C4-2B (cell line): ENCODE data around the gene TCTN3.

Experiments used
- H3K27ac ChIP-seq: fragments of 450-650 bp; 2 replicates; pipeline ENCODE4 v1.5.1; 2017
- ZFX ChIP-seq: fragments of 450-650 bp; IDR thresholded peaks from 2 replicates; pipeline ENCODE4 v1.6.1; 2017
- TF ChIP-seq, protein P1 (sequence below): fragments of 450-650 bp; conservative IDR thresholded peaks from 2 replicates; pipeline ENCODE4 v1.5.1; 2017; ENCODE audit warnings: mild to moderate bottlenecking

The TCTN3 gene

DNA sequence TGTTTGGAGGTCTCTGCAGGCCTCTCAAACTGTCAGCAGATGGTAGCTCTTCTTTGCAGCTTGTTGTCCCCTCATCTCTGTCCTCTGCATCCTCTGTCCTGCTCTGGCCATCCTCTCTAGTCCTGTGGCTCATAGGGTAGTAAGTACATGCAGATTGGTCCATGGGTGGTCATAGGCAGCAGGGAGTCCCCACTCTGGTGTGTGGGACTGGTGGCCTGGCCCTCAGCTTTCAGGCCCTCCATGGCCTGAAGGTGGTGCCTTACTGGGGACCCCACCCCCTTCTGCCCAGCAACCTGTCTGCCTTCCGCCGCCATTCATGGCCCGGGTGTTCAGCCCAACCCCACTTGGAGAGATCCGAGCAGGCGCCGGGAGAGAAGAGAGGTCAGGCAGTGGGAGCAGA, 12.8 kb upstream of the TCTN3 start:
- TF ChIP-seq ZFX: no peak
- TF ChIP-seq, protein P1, sequence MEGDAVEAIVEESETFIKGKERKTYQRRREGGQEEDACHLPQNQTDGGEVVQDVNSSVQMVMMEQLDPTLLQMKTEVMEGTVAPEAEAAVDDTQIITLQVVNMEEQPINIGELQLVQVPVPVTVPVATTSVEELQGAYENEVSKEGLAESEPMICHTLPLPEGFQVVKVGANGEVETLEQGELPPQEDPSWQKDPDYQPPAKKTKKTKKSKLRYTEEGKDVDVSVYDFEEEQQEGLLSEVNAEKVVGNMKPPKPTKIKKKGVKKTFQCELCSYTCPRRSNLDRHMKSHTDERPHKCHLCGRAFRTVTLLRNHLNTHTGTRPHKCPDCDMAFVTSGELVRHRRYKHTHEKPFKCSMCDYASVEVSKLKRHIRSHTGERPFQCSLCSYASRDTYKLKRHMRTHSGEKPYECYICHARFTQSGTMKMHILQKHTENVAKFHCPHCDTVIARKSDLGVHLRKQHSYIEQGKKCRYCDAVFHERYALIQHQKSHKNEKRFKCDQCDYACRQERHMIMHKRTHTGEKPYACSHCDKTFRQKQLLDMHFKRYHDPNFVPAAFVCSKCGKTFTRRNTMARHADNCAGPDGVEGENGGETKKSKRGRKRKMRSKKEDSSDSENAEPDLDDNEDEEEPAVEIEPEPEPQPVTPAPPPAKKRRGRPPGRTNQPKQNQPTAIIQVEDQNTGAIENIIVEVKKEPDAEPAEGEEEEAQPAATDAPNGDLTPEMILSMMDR: no peak
- no peak overlapping the region for H3K27ac ChIP-seq

DNA sequence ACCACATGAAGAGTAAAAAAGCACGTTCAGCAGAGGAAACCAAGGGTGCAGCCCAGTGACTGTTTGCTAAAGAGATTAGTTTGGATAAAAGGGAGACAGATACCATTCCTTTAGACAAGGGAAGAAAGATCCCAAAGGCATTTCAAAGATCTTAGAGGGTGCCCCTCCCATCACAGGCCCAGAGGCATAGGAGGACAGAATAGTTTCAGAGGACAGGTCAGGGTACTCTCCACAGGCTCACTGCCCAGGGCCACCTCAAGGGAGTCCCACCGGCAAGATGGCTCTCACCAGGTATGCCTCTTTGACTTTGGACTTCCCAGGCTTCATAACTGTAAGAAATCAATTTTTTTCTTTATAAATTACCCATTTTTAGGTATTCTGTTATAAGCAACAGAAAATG, 4.7 kb upstream of the TCTN3 start:
- H3K27ac ChIP-seq: no peak overlapping the region
- TF ChIP-seq, protein P1: no peak
- no peak for TF ChIP-seq ZFX

DNA sequence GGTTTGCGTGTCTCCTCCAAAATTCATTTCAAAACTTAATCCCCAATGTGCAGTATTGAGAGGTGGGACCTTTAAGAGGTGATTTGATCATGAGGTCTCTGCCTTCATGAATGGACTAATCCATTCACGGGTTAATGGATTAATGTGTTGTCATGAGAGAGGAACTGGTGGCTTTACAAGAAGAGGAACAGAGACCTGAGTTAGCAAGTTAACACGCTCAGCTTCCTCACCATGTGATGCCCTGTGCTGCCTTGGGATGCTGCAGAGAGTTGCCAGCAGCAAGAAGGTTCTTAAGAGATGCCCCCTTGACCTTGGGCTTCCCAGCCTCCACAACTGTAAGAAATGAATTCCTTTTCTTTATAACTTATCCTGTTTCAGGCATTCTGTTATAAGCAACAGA, 3.7 kb upstream of the TCTN3 start:
- TF ChIP-seq, protein P1: no peak
- TF ChIP-seq ZFX: no peak
- no peak overlapping the region for H3K27ac ChIP-seq

DNA sequence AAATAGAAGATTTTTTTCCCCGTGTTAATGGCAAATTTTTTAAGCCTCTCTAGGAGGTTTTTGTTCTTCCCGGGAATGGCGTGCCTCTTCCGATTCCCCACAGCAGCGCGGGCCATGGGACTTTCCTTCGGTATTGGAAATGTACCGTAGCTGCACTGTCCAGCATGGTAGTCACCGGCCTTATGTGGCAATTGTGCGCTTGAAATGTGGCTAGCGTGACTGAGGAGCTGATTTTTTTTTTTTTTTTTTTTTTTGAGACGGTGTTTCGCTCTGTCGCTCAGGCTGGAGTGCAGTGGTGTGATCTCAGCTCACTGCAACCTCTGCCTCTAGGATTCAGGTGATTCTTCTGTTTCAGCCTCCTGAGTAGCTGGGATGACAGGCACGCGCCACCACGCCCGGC, 938 bp upstream of the TCTN3 start:
- TF ChIP-seq, protein P1: no peak
- TF ChIP-seq ZFX: no peak

DNA sequence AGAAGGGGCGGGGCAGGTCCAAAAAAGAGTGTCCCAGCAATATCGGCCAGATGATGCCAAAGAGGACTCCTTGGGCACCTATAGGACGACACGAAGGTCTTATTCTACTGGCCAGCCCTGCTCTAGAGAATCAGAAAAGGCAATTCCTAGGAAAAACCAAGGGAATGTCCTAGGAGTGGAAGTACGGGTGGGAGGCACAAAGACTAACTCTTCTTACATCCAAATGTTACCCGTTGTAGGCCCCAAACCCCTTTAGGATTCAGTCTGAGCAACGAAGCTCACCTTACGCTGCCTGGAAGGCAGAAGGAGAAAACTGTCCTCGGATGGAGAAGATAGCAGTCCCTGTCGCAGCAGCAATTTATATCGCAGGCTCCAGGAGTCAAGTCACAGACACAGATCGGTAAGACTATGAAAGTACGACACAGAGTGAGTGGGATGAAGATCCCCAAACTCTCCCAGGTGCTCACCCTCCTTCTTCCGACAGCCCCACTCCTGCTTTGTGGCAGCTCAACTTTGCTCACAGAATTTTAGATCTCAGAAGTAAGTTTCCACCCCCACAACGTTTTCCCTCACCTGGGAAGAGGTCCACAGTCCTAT, 558 bp downstream of the TCTN3 start:
- peak overlapping the region; percentile 74 for H3K27ac ChIP-seq
- TF ChIP-seq, protein P1: no peak
- TF ChIP-seq ZFX: no peak

More for the DNA sequence above, 938 bp upstream of the TCTN3 start:
- H3K27ac ChIP-seq: no peak overlapping the region

DNA sequence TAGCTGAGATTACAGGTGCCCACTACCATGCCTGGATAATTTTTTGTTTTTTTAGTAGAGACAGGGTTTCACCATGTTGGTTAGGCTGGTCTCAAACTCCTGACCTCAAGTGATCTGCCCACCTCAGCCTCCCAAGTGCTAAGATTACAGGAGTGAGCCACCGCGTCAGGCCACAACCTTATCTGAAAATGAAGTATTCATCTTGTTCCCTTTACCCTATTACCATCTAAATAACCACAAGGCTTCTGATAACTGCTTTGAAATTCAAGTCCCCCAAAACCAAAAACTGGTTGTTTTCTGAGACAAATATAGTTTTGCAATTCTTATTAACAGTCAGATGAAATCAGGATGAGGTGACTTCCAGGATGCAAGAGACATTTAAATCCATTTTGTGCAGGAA, 2.4 kb downstream of the TCTN3 start:
- TF ChIP-seq ZFX: no peak
- TF ChIP-seq, protein P1: no peak
- no peak overlapping the region for H3K27ac ChIP-seq

DNA sequence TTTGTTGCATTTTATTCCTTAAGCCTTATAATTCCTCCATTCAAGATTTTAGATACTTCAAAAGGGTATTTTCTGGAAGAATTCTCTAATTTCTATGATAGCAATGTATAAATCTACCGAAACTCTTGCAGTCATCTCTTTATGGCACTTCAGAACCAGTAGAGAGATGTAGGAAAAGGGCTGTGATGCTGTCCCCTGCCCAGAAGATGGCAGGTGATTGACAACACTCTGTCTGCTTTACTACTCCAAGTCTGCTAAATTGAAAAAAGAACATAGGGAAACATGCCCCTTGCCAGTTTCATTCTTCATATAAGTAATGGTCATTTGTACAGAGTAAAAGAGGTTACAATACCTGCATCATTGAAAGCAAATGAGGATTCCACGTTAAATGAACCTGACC, 5.1 kb downstream of the TCTN3 start:
- no peak for TF ChIP-seq ZFX
- TF ChIP-seq, protein P1: no peak; the same call in 1 of the 2 replicates
- H3K27ac ChIP-seq: no peak overlapping the region
